DOHH2 (cell line): ENCODE results near the gene ZMIZ1.

Experiments
- H3F3A ChIP-seq: fragments of 200-600 bp; sonication (generic), shearing (Covaris generic); 2 replicates; pipeline ENCODE4 v1.6.0; 2016; ENCODE audit warnings: antibody characterized with exemption, mild to moderate bottlenecking; ENCODE audit not compliant: control insufficient read depth, insufficient read depth
- H3K27ac ChIP-seq: fragments of 200-600 bp; sonication (generic); 2 replicates; pipeline ENCODE4 v1.5.1; 2014; ENCODE audit warnings: low read depth, mild to moderate bottlenecking, low read length, moderate library complexity
- H3K27me3 ChIP-seq: fragments of 200-600 bp; sonication (generic); 2 replicates; pipeline ENCODE4 v1.6.1; 2014; ENCODE audit warnings: mild to moderate bottlenecking, low read length, mixed read lengths; ENCODE audit not compliant: control insufficient read depth
- H3K36me3 ChIP-seq: fragments of 200-600 bp; sonication (generic); 2 replicates; pipeline ENCODE4 v1.6.1; 2014; ENCODE audit warnings: mild to moderate bottlenecking, low read length, moderate library complexity, mixed read lengths; ENCODE audit not compliant: control insufficient read depth
- H3K4me1 ChIP-seq: fragments of 200-600 bp; sonication (generic); 2 replicates; pipeline ENCODE4 v1.6.1; 2014; ENCODE audit warnings: mild to moderate bottlenecking, low read length, mixed read lengths; ENCODE audit not compliant: control insufficient read depth
- H3K4me2 ChIP-seq: fragments of 200-600 bp; sonication (generic); 2 replicates; pipeline ENCODE4 v1.6.0; 2014; ENCODE audit warnings: mild to moderate bottlenecking, low read length, moderate library complexity
- H3K4me3 ChIP-seq: fragments of 200-600 bp; sonication (generic); 2 replicates; pipeline ENCODE4 v1.5.1; 2014; ENCODE audit warnings: mild to moderate bottlenecking, low read length, mixed read lengths
- H3K79me2 ChIP-seq: fragments of 200-600 bp; sonication (generic); 2 replicates; pipeline ENCODE4 v1.6.1; 2014; ENCODE audit warnings: mild to moderate bottlenecking, low read length, mixed read lengths; ENCODE audit not compliant: control insufficient read depth
- H3K9me2 ChIP-seq: fragments of 200-600 bp; sonication (generic); replicated peaks from 2 replicates; pipeline ENCODE4 v1.6.1; 2014; ENCODE audit warnings: mild to moderate bottlenecking, low read length, mixed read lengths; ENCODE audit not compliant: control insufficient read depth
- H3K9me3 ChIP-seq: fragments of 200-600 bp; sonication (generic); 2 replicates; pipeline ENCODE4 v1.6.1; 2014; ENCODE audit warnings: antibody characterized with exemption, low read length, mixed read lengths; ENCODE audit not compliant: control insufficient read depth, insufficient read depth
- H4K20me1 ChIP-seq: fragments of 200-600 bp; sonication (generic); 2 replicates; pipeline ENCODE4 v1.6.0; 2014; ENCODE audit warnings: low read depth, mild to moderate bottlenecking, antibody characterized with exemption, low read length, moderate library complexity; ENCODE audit not compliant: control insufficient read depth, insufficient read depth
- EZH2phosphoT487 ChIP-seq: fragments of 200-600 bp; sonication (generic); IDR thresholded peaks from 2 replicates; pipeline ENCODE4 v1.6.1; 2017; ENCODE audit warnings: borderline replicate concordance, mild to moderate bottlenecking, antibody characterized with exemption, low read length, moderate library complexity, mixed read lengths
- TF ChIP-seq, protein P1 (sequence below): fragments of 200-600 bp; sonication (generic); IDR thresholded peaks from one replicate; pipeline ENCODE4 v1.5.1; 2014; ENCODE audit warnings: antibody characterized with exemption, mild to moderate bottlenecking, low read depth, low read length; ENCODE audit not compliant: poor library complexity, severe bottlenecking

Gene ZMIZ1

DNA sequence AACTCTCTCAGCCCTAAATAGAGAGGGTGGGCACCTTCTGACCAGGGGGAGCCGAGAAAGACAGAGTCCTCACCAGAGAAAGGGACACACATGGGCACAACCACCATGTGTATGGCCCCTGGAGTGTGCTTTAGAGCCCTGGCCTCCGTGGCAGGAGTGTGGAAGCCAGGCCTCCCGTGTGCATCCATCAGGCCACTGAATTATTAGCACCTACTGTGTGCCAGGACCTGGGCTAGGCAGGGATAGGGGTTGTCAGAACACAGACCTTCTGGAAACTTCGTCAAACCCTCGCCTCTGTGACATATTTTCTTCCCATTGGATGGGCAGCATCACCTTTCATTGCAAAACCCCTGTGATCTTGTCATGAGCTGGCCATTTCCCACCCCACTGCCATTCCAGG is 78.5 kb downstream of the ZMIZ1 start:
- no peaks in the 10 kb centered on the region for H3K36me3 ChIP-seq
- no peak overlapping the region for H3K27ac ChIP-seq
- no peaks in the 10 kb centered on the region for H3K79me2 ChIP-seq
- no peak overlapping the region for H3K4me3 ChIP-seq
- TF ChIP-seq EZH2phosphoT487: no peak
- TF ChIP-seq, protein P1, sequence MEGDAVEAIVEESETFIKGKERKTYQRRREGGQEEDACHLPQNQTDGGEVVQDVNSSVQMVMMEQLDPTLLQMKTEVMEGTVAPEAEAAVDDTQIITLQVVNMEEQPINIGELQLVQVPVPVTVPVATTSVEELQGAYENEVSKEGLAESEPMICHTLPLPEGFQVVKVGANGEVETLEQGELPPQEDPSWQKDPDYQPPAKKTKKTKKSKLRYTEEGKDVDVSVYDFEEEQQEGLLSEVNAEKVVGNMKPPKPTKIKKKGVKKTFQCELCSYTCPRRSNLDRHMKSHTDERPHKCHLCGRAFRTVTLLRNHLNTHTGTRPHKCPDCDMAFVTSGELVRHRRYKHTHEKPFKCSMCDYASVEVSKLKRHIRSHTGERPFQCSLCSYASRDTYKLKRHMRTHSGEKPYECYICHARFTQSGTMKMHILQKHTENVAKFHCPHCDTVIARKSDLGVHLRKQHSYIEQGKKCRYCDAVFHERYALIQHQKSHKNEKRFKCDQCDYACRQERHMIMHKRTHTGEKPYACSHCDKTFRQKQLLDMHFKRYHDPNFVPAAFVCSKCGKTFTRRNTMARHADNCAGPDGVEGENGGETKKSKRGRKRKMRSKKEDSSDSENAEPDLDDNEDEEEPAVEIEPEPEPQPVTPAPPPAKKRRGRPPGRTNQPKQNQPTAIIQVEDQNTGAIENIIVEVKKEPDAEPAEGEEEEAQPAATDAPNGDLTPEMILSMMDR: no peak
- H3K9me3 ChIP-seq: no peaks in the 10 kb centered on the region
- no peaks in the 10 kb centered on the region for H3K9me2 ChIP-seq
- no peaks in the 10 kb centered on the region for H3F3A ChIP-seq
- peaks cover 27% of the 10 kb centered on the region for H3K4me1 ChIP-seq
- H3K4me2 ChIP-seq: no peak overlapping the region
- 0 out of 2 replicates have a peak, but pooled peaks cover 4% of the 10 kb centered on the region for H3K27me3 ChIP-seq
- H4K20me1 ChIP-seq: no peaks in the 10 kb centered on the region

DNA sequence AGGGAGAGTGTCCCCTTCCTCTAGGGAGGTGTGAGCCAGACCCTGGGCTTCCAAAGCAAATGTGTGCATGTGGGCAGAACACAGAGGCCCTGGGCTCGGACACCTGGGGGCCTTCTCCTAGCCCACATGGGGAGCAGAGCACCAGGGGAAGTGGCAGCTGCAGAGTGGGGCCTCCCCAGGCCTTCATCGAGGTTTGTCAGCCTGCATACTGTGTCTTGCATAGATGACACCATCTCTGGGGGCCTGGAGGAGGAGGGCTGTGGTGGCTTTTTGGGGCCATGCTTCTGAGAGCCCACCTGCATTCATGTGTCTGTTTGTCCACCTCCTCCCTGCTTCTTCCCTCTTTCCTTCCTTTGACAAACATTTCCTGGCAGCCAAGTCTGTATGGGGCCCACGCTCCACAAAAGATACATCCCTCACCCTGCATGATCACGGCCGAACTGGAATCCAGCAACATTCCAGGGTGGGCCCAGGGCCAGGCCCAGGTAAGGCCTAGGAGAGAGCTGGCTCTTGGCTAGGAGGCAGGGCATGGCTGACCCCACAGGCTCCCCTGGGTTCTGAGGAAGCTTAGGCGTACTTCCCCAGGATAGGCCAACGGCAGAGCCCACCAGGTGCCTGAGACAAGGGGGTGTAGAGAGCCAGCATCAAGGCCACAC is 79.2 kb downstream of the ZMIZ1 start:
- Histone ChIP-seq H3K4me3 (no peak overlapping the region), H3K9me3 (no peaks in the 10 kb centered on the region), H4K20me1 (no peaks in the 10 kb centered on the region), H3K36me3 (no peaks in the 10 kb centered on the region), H3F3A (no peaks in the 10 kb centered on the region), H3K27me3 (0 out of 2 replicates have a peak, but pooled peaks cover 4% of the 10 kb centered on the region), H3K27ac (no peak overlapping the region), H3K9me2 (no peaks in the 10 kb centered on the region), H3K4me2 (no peak overlapping the region), H3K4me1 (peaks cover 27% of the 10 kb centered on the region), H3K79me2 (no peaks in the 10 kb centered on the region)
- TF ChIP-seq, protein P1: no peak
- no peak for TF ChIP-seq EZH2phosphoT487

DNA sequence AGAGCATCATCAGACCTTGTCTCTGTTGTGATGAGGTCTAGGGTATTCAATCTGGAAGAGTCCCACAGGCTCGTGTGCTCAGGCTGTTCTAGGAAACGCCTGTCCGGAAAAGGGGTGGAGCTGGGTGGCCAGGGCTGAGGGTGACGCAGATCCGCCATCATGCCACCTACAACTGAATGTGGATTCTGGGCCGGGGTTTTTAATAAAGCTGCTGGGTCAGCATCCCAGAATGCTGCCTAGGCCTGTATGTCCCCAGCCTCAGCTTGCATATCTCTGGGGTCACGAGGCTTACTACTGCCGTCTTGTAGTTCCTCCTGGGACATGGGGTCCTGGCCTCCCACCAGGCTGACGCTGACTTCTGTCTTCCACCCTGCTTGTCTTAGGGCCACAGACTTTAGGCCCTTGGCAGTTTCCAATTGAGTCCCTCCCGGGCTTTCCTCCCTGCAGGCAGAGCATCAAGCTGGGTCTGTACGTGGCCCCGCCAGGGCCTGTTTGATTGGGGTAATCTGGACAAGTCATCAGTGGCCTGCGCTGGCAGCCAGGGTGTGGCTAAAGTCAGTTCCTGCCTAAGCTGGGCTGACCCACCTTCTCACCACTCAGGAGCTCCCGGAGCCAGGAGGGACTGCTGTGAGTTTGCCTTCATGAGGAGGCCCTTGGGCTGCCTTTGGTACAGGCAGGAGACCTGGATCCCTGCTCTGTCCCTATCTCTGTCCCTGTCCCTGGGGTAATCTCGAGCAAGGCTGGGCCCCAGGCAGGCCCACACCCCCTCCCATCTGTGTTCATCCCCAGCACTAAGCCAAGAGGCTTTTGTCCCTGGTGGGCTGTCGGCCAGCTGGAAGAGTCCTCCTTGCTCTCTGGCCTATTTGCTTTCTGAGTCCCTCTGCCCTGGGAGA is 79.9 kb downstream of the ZMIZ1 start:
- Histone ChIP-seq H3K4me2 (no peak overlapping the region), H3K4me1 (peaks cover 27% of the 10 kb centered on the region), H3F3A (no peaks in the 10 kb centered on the region), H3K4me3 (no peak overlapping the region), H4K20me1 (no peaks in the 10 kb centered on the region), H3K36me3 (no peaks in the 10 kb centered on the region), H3K9me2 (no peaks in the 10 kb centered on the region), H3K79me2 (no peaks in the 10 kb centered on the region), H3K27ac (no peak overlapping the region), H3K9me3 (no peaks in the 10 kb centered on the region), H3K27me3 (0 out of 2 replicates have a peak, but pooled peaks cover 4% of the 10 kb centered on the region)
- TF ChIP-seq, protein P1: no peak
- TF ChIP-seq EZH2phosphoT487: no peak
